Body of pancreas (tissue), 4 donors: ENCODE results near the gene HDAC1. TPM values are rescaled to one million over a fixed set of nuclear protein-coding genes. Genes with fewer than 3 reads are reported as not detected.

Experiments used
- ATAC-seq: fragments of 150-250 bp; one replicate; pipeline ENCODE4 v1.9.1; 2016
- DNase-seq, 4 donors: peaks; one replicate each; pipeline ENCODE4 v3.0.0-alpha.2; 2019
- H3K27ac ChIP-seq, 4 donors: fragments of 200-600 bp; sonication (generic); 1 replicate in 3 of 4; 2 replicates in 1 of 4; pipeline versions ENCODE4 v1.5.1 to v1.6.1; 2016 to 2019; ENCODE audit warnings: mild to moderate bottlenecking in 1 of 4, mixed read lengths in 1 of 4, moderate library complexity in 1 of 4
- H3K27me3 ChIP-seq, 2 donors: fragments of 200-600 bp; sonication (generic); one replicate each; pipeline ENCODE4 v1.6.0; 2016; ENCODE audit warnings: mild to moderate bottlenecking in 1 of 2
- H3K36me3 ChIP-seq, 2 donors: fragments of 200-600 bp; sonication (generic); replicated peaks in 1 of 2; 2 replicates each; pipeline ENCODE4 v1.5.1; 2016; ENCODE audit warnings: low read depth in 2 of 2; ENCODE audit not compliant: insufficient read depth in 1 of 2
- H3K4me1 ChIP-seq: fragments of 200-600 bp; sonication (generic); one replicate; pipeline ENCODE4 v1.6.0; 2016
- H3K4me3 ChIP-seq, 2 donors: fragments of 200-600 bp; sonication (generic); 1 replicate in 1 of 2; 2 replicates in 1 of 2; pipeline ENCODE4 v1.5.1; 2016 to 2019
- H3K9me3 ChIP-seq, 3 donors: fragments of 200-600 bp; sonication (generic); 1 replicate in 2 of 3; 2 replicates in 1 of 3; pipeline ENCODE4 v1.5.1; 2016
- POLR2A ChIP-seq, 3 donors: fragments of 450-650 bp; IDR thresholded peaks; one replicate each; pipeline ENCODE4 v1.6.1; 2016; ENCODE audit warnings: antibody characterized with exemption in 3 of 3, mild to moderate bottlenecking in 2 of 3
- WGBS, 2 donors: methylation state at CpG; one replicate each; pipeline ENCODE4 v1.1.5; 2017; 5-methylcytosine and 5-hydroxymethylcytosine counted together
- intact Hi-C: fragments of 100-400 bp; cut with DNase I; formaldehyde crosslinking; loops from one replicate; pipeline ENCODE4 v1.15.1; 2023
- total RNA-seq, 2 donors: library from RNA; depleted of rRNA; stranded (reverse); fragments of >200 nt; gene quantifications; one replicate each; pipeline ENCODE4 v1.1.0, GENCODE V29; 2016
- TF ChIP-seq, protein P1 (sequence below), 7 experiments: fragments of 450-650 bp in 4 of 7; fragments of 200-600 bp in 3 of 7; sonication (generic) in 3 of 7; IDR thresholded peaks; one replicate each; pipeline ENCODE4 v1.5.1; 2016 to 2019; ENCODE audit warnings: antibody characterized with exemption in 7 of 7

The HDAC1 gene
- total RNA-seq, result 10 to 100 TPM; 32.7 to 50.4 TPM

DNA sequence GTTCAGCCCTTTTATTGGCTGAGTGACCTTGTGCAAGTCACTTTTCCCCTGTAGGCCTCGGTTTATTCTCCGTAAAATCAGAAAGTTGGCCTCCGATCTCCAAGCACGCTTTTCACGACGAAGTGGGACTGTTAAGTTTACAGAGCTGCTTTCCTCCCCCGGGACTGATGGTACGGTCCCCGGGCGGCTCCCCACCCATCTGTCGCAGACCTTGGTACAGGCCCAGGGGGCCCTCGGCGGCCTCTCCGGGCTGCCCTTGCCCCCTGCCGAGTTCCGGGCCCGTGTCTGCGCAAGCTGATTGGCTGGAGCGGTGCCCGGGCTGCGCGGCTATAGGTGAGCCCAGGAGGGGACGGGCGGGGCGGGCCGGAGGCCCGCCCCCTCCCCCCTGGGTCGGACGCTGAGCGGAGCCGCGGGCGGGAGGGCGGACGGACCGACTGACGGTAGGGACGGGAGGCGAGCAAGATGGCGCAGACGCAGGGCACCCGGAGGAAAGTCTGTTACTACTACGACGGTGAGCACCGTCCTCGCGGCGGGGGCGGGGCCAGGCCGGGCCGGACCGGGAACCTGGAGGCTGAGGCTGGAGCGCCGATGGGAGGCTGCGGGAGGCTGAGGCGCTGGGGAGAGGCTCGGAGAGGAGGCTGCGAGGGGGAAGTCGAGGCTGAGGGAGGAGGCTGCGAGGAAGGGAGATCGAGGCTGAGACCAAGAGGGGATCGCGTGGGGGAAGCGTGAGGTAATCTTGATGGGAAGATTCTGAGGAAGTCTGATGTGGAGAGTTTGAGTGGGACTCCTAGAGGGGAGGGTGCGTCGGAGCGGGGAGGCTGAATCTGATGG, at the start of gene HDAC1:
Gene HDAC1 (plus strand): TSS at position 376 of the 831 bp plus-strand sequence. CDS start 87 bp downstream, at position 463.
- H3K36me3 ChIP-seq, result no peaks in the 10 kb centered on the region
- no peaks in the 10 kb centered on the region for H3K27me3 ChIP-seq
- H3K4me3 ChIP-seq, result peak within 1 kb of the TSS; percentile 67 to 96
- TF ChIP-seq, protein P1, sequence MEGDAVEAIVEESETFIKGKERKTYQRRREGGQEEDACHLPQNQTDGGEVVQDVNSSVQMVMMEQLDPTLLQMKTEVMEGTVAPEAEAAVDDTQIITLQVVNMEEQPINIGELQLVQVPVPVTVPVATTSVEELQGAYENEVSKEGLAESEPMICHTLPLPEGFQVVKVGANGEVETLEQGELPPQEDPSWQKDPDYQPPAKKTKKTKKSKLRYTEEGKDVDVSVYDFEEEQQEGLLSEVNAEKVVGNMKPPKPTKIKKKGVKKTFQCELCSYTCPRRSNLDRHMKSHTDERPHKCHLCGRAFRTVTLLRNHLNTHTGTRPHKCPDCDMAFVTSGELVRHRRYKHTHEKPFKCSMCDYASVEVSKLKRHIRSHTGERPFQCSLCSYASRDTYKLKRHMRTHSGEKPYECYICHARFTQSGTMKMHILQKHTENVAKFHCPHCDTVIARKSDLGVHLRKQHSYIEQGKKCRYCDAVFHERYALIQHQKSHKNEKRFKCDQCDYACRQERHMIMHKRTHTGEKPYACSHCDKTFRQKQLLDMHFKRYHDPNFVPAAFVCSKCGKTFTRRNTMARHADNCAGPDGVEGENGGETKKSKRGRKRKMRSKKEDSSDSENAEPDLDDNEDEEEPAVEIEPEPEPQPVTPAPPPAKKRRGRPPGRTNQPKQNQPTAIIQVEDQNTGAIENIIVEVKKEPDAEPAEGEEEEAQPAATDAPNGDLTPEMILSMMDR (IDR thresholded peaks at IDR 0.05), result peak in 1 of 7 experiments; percentile 9
- TF ChIP-seq POLR2A (IDR thresholded peaks at IDR 0.05), result peak; percentile 51 to 81 (median 79)
- peak; percentile 99 for ATAC-seq
- peaks cover 29% of the 10 kb centered on the region for H3K4me1 ChIP-seq
- intact Hi-C loops, result loop anchor here (10.0 kb wide), 1 partner anchor 57 kb away; no protein-coding TSS in a partner anchor
- WGBS, 2 donors, result 0% methylated on average over 29 to 62 of the region's 67 CpGs
- DNase-seq, result peak; percentile 99 to 100 (median 99)
- H3K9me3 ChIP-seq, result no peaks in the 10 kb centered on the region
- peak within 1 kb of the TSS; percentile 78 to 91 (median 86) for H3K27ac ChIP-seq

DNA sequence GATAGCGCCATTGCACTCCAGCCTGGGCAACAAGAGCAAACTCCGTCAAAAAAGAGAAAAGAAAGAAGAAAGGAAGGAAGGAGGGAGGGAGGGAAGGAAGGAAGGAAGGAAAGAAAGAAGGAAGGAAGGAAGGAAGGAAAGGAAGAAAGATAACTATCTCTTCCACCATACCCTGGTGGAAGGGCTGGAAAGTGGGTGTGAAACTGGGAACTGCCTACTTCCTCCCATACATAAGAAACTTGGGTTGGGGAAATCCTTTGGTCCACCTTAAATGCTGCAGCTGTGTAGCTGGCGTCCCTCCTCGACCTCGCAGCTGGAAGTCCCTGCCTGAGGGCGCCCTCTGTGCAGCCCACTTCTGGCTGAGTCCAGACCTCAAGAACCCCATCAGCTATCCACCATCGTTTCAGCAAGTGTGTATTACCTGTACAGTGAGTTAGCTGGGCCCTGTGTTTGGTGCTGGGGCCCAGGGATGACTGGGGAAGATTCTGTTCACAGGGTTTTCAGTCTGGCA, 49.5 kb upstream of the HDAC1 start:
- intact Hi-C loops, result no loop called here
- TF ChIP-seq, protein P1 (IDR thresholded peaks at IDR 0.05), result no peak
- no peak for TF ChIP-seq POLR2A (IDR thresholded peaks at IDR 0.05)
- no peak for ATAC-seq
- H3K4me3 ChIP-seq, result no peak overlapping the region
- H3K27ac ChIP-seq, result no peak overlapping the region
- H3K9me3 ChIP-seq, result no peaks in the 10 kb centered on the region
- H3K4me1 ChIP-seq, result peaks cover 39% of the 10 kb centered on the region
- no peaks in the 10 kb centered on the region for H3K36me3 ChIP-seq
- peak in 2 of 4 donors; percentile 30 to 37 for DNase-seq
- WGBS, 2 donors, result 36 to 37% methylated on average over 7 of the region's 7 CpGs
- H3K27me3 ChIP-seq, result no peaks in the 10 kb centered on the region

DNA sequence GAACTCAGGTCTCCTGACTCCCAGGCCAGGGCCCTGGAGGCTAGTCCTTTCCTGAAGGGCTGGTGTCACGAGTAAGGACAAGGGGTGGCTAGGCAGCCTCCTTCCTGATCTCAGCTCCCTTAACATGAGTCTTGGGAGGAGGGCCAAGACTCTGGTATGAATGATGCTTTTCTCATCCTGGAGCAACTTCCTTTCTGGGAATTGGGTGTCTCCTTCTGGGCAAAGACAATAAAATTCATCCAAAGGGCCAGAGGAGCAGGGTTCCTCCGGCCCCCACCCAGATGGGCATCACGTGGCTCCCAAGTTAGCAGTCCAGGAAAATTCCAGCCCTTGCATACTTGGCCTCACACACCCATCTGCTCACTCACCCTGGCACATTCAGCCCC, 45.0 kb upstream of the HDAC1 start, which contains the start of gene FAM167B:
Gene FAM167B (plus strand): TSS at position 335 of the 386 bp plus-strand sequence. CDS start 200 bp downstream, outside the sequence.
- WGBS, 2 donors, result 67 to 86% methylated on average over 2 to 3 of the region's 3 CpGs
- H3K36me3 ChIP-seq, result no peaks in the 10 kb centered on the region
- peak within 1 kb of the TSS in 3 of 4 donors; percentile 26 to 42 (median 34) for H3K27ac ChIP-seq
- intact Hi-C loops, result no loop called here
- DNase-seq (no peak), ATAC-seq (peak; percentile 23)
- no peaks in the 10 kb centered on the region for H3K9me3 ChIP-seq
- no peak for TF ChIP-seq POLR2A (IDR thresholded peaks at IDR 0.05)
- TF ChIP-seq, protein P1 (IDR thresholded peaks at IDR 0.05), result no peak
- peaks cover 37% of the 10 kb centered on the region for H3K4me1 ChIP-seq
- H3K27me3 ChIP-seq, result no peaks in the 10 kb centered on the region
- no peak within 1 kb of the TSS for H3K4me3 ChIP-seq

DNA sequence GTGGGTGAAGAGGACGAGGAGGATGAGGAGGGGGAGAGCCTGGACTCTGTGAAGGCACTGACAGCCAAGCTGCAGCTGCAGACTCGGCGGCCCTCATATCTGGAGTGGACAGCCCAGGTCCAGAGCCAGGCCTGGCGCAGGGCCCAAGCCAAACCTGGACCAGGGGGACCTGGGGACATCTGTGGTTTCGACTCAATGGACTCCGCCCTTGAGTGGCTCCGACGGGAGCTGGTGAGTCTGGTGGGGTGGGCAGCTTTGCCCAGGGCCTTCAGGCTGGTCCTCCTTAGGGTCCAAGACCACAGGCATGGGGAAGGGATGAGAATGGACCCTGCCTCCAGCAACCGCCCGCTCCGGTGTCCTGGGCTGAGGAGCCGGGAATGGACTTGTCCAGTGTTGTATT, 44.4 kb upstream of the HDAC1 start:
- H3K36me3 ChIP-seq, result no peaks in the 10 kb centered on the region
- H3K4me1 ChIP-seq, result peaks cover 31% of the 10 kb centered on the region
- ATAC-seq (no peak), DNase-seq (peak in 1 of 4 donors; percentile 19)
- WGBS, 2 donors, result 66 to 82% methylated on average over 6 to 9 of the region's 12 CpGs
- H3K4me3 ChIP-seq, result no peak overlapping the region
- peak overlapping the region in 2 of 4 donors; percentile 34 to 42 for H3K27ac ChIP-seq
- intact Hi-C loops, result no loop called here
- no peaks in the 10 kb centered on the region for H3K9me3 ChIP-seq
- TF ChIP-seq, protein P1 (IDR thresholded peaks at IDR 0.05), result no peak
- TF ChIP-seq POLR2A (IDR thresholded peaks at IDR 0.05), result no peak
- H3K27me3 ChIP-seq, result no peaks in the 10 kb centered on the region
